CD4-positive, alpha-beta T cell (primary cell): ENCODE data around the gene STX18. TPM values are rescaled to one million over a fixed set of nuclear protein-coding genes. Genes with fewer than 3 reads are reported as not detected.

Source experiments
- ATAC-seq: fragments of 200-7000 bp; cut with Tn5 transposase; one replicate; pipeline ENCODE4 v1.10.0; 2022; ENCODE audit warnings: mild to moderate bottlenecking; ENCODE audit not compliant: poor library complexity
- CTCF ChIA-PET: fragments of 350-600 bp; sonication (Branson Sonifier 250); formaldehyde crosslinking; loops from one replicate; lab custom pipeline; 2021; ENCODE audit warnings: antibody characterized with exemption, inconsistent platforms; lab: Charles Lee
- POLR2A ChIA-PET: fragments of 350-600 bp; sonication (Branson Sonifier 250); formaldehyde crosslinking; loops from one replicate; lab custom pipeline; 2021; ENCODE audit warnings: antibody characterized with exemption, inconsistent platforms; lab: Charles Lee
- DNase-seq, 14 experiments: peaks; one replicate each; pipeline ENCODE4 v3.0.0-alpha.2; 2013 to 2020; ENCODE audit warnings: mixed read lengths in 2 of 14
- H3K27ac ChIP-seq, 2 donors: one replicate each; pipeline versions ENCODE4 v1.5.1 to v1.7.0; 2013; ENCODE audit warnings: low read length in 2 of 2, low read depth in 1 of 2, mild to moderate bottlenecking in 1 of 2
- H3K27me3 ChIP-seq, 2 experiments: 1 replicate in 1 of 2; 2 replicates in 1 of 2; pipeline versions ENCODE4 v1.6.1 to v1.7.0; 2013; ENCODE audit warnings: low read length in 2 of 2, control low read depth in 1 of 2, mild to moderate bottlenecking in 1 of 2, moderate library complexity in 1 of 2; ENCODE audit not compliant: insufficient read depth in 2 of 2, control insufficient read depth in 1 of 2
- H3K36me3 ChIP-seq: one replicate; pipeline ENCODE4 v1.6.1; 2013; ENCODE audit warnings: low read length, control low read depth; ENCODE audit not compliant: insufficient read depth
- H3K4me1 ChIP-seq: one replicate; pipeline ENCODE4 v1.6.1; 2013; ENCODE audit warnings: low read length, control low read depth; ENCODE audit not compliant: insufficient read depth
- H3K4me3 ChIP-seq: one replicate; pipeline ENCODE4 v1.5.1; 2013; ENCODE audit warnings: mild to moderate bottlenecking, low read length, moderate library complexity
- H3K9me3 ChIP-seq, 2 experiments: 1 replicate in 1 of 2; 2 replicates in 1 of 2; pipeline versions ENCODE4 v1.6.1 to v1.7.0; 2013; ENCODE audit warnings: low read length in 2 of 2, mild to moderate bottlenecking in 2 of 2, control low read depth in 1 of 2, moderate library complexity in 1 of 2; ENCODE audit not compliant: control insufficient read depth in 1 of 2, insufficient read depth in 1 of 2
- H3K27ac Mint-ChIP-seq: one replicate; pipeline ENCODE4 v1.8.0; 2020; ENCODE audit warnings: mixed read lengths
- H3K27me3 Mint-ChIP-seq: one replicate; pipeline ENCODE4 v1.8.0; 2021; ENCODE audit warnings: mixed read lengths
- H3K36me3 Mint-ChIP-seq: one replicate; pipeline ENCODE4 v1.8.0; 2021; ENCODE audit warnings: low read depth, mixed read lengths
- H3K4me1 Mint-ChIP-seq: one replicate; pipeline ENCODE4 v1.8.0; 2021; ENCODE audit warnings: low read depth, mixed read lengths
- H3K4me3 Mint-ChIP-seq: one replicate; pipeline ENCODE4 v1.8.0; 2020; ENCODE audit warnings: mild to moderate bottlenecking, mixed read lengths
- H3K9me3 Mint-ChIP-seq: one replicate; pipeline ENCODE4 v1.8.0; 2020; ENCODE audit warnings: mixed read lengths
- CTCF ChIP-seq: fragments of 200-600 bp; IDR thresholded peaks from one replicate; pipeline ENCODE4 v1.8.0; 2022; ENCODE audit warnings: antibody characterized with exemption, mild to moderate bottlenecking
- intact Hi-C, 2 experiments: fragments of 100-400 bp; cut with DNase I in 1 of 2; cut with micrococcal nuclease in 1 of 2; formaldehyde crosslinking; loops; one replicate each; pipeline versions ENCODE4 v1.15.1 to v1.9.0; 2023 to 2025; cut with DNase I, micrococcal nuclease
- total RNA-seq, 174 experiments: library from RNA in 2 of 174; stranded (reverse) in 2 of 174; gene quantifications; one replicate each; pipeline ENCODE4 v1.2.3 and lab custom pipeline; 2021 to 2026

Gene STX18
- total RNA-seq, 2 experiments from 2014 or later: 15.2 to 15.5 TPM

GRCh38 chr4:4532371-4533154 lies 9.3 kb downstream of the STX18 start:
- H3K4me1 Mint-ChIP-seq: peaks cover 32% of the 10 kb centered on the region
- DNase-seq: no peak
- H3K27me3 Mint-ChIP-seq: no peaks in the 10 kb centered on the region
- POLR2A ChIA-PET: interaction anchor here (1.3 kb wide), 1 partner anchor 9 kb away, joined by 5 read pairs; the partner anchor contains the start of gene STX18
- no peak overlapping the region for H3K27ac Mint-ChIP-seq
- TF ChIP-seq CTCF: no peak
- Histone ChIP-seq H3K4me3 (no peak overlapping the region), H3K27me3 (no peaks in the 10 kb centered on the region), H3K9me3 (no peaks in the 10 kb centered on the region), H3K36me3 (no peaks in the 10 kb centered on the region), H3K27ac (no peak overlapping the region), H3K4me1 (no peaks in the 10 kb centered on the region)
- ATAC-seq: no peak
- intact Hi-C loops: no loop called here
- CTCF ChIA-PET: interaction anchor here (0.6 to 1.4 kb wide), 3 partner anchors 14 to 47 kb away, joined by 3 read pairs; no protein-coding TSS in a partner anchor
- no peaks in the 10 kb centered on the region for H3K36me3 Mint-ChIP-seq
- H3K9me3 Mint-ChIP-seq: no peaks in the 10 kb centered on the region
- H3K4me3 Mint-ChIP-seq: no peak overlapping the region

GRCh38 chr4:4529392-4529791 lies 12.5 kb downstream of the STX18 start:
- CTCF ChIA-PET: no interaction called here
- no peak overlapping the region for H3K4me3 Mint-ChIP-seq
- Histone ChIP-seq H3K4me3 (no peak overlapping the region), H3K27me3 (no peaks in the 10 kb centered on the region), H3K4me1 (no peaks in the 10 kb centered on the region), H3K36me3 (no peaks in the 10 kb centered on the region), H3K27ac (no peak overlapping the region), H3K9me3 (no peaks in the 10 kb centered on the region)
- DNase-seq (no peak), ATAC-seq (no peak)
- intact Hi-C loops: no loop called here
- H3K27me3 Mint-ChIP-seq: no peaks in the 10 kb centered on the region
- no peaks in the 10 kb centered on the region for H3K9me3 Mint-ChIP-seq
- H3K36me3 Mint-ChIP-seq: peaks cover 8% of the 10 kb centered on the region
- POLR2A ChIA-PET: no interaction called here
- no peak for TF ChIP-seq CTCF
- peaks cover 28% of the 10 kb centered on the region for H3K4me1 Mint-ChIP-seq
- H3K27ac Mint-ChIP-seq: no peak overlapping the region

GRCh38 chr4:4526401-4526800 lies 15.4 kb downstream of the STX18 start:
- H3K27me3 Mint-ChIP-seq: no peaks in the 10 kb centered on the region
- no peaks in the 10 kb centered on the region for H3K9me3 Mint-ChIP-seq
- no peak overlapping the region for H3K27ac Mint-ChIP-seq
- Histone ChIP-seq H3K4me3 (no peak overlapping the region), H3K9me3 (no peaks in the 10 kb centered on the region), H3K4me1 (no peaks in the 10 kb centered on the region), H3K27ac (no peak overlapping the region), H3K27me3 (no peaks in the 10 kb centered on the region), H3K36me3 (no peaks in the 10 kb centered on the region)
- intact Hi-C loops: no loop called here
- no peak overlapping the region for H3K4me3 Mint-ChIP-seq
- H3K36me3 Mint-ChIP-seq: peaks cover 8% of the 10 kb centered on the region
- ATAC-seq: no peak
- ChIA-PET POLR2A (no interaction called here), CTCF (no interaction called here)
- TF ChIP-seq CTCF: no peak
- DNase-seq: no peak
- H3K4me1 Mint-ChIP-seq: peaks cover 43% of the 10 kb centered on the region
